SK-N-SH (cell line): ENCODE measurements around the gene BRCA2. TPM values are rescaled to one million over a fixed set of nuclear protein-coding genes. Genes with fewer than 3 reads are reported as not detected.

ENCODE experiments used
- CTCF ChIA-PET: fragments of 300-600, 350-600 bp; formaldehyde crosslinking; extraction: SDS; loops from one replicate; lab custom pipeline; 2021; lab: Yijun Ruan, JAX
- POLR2A ChIA-PET: fragments of 350-600 bp; sonication (Branson Sonifier 250); formaldehyde crosslinking; extraction: SDS; loops from one replicate; lab custom pipeline; 2020; ENCODE audit warnings: antibody characterized with exemption, inconsistent platforms; lab: Yijun Ruan, JAX
- DNase-seq: peaks from one replicate; pipeline ENCODE4 v3.0.0; 2012
- H2AFZ ChIP-seq: fragments of 200-600 bp; sonication (generic); 2 replicates; pipeline ENCODE4 v1.8.1; 2016; ENCODE audit warnings: antibody characterized with exemption, mild to moderate bottlenecking, low read depth
- H3F3A ChIP-seq: fragments of 200-600 bp; sonication (generic); replicated peaks from 2 replicates; pipeline ENCODE3; 2016; ENCODE audit warnings: antibody characterized with exemption, mild to moderate bottlenecking; ENCODE audit not compliant: insufficient read depth
- H3K27ac ChIP-seq, 2 experiments: fragments of 200-500 bp in 1 of 2; fragments of 200-600 bp in 1 of 2; sonication (Bioruptor generic) in 1 of 2; sonication (generic), shearing (Covaris generic) in 1 of 2; 2 replicates each; pipeline versions ENCODE4 v1.5.1 to v1.6.1; 2014 to 2016; ENCODE audit warnings: low read depth in 2 of 2, inconsistent platforms in 1 of 2, low read length in 1 of 2, mild to moderate bottlenecking in 1 of 2, mixed read lengths in 1 of 2
- H3K27me3 ChIP-seq: fragments of 200-600 bp; sonication (generic), shearing (Covaris generic); 2 replicates; pipeline ENCODE4 v1.6.1; 2016; ENCODE audit warnings: mixed run types; ENCODE audit not compliant: insufficient read depth
- H3K36me3 ChIP-seq, 2 experiments: fragments of 200-500 bp in 1 of 2; fragments of 200-600 bp in 1 of 2; sonication (Bioruptor generic) in 1 of 2; sonication (generic) in 1 of 2; replicated peaks in 1 of 2; 2 replicates each; pipeline versions ENCODE3 to v1.5.1; 2014 to 2016; ENCODE audit warnings: low read length in 1 of 2, mild to moderate bottlenecking in 1 of 2; ENCODE audit not compliant: insufficient read depth in 2 of 2, control insufficient read depth in 1 of 2
- H3K4me1 ChIP-seq, 2 experiments: fragments of 200-500 bp in 1 of 2; fragments of 200-600 bp in 1 of 2; sonication (Bioruptor generic) in 1 of 2; sonication (generic), shearing (Covaris generic) in 1 of 2; 2 replicates each; pipeline versions ENCODE4 v1.5.1 to v1.6.1; 2014 to 2016; ENCODE audit warnings: low read depth in 1 of 2, low read length in 1 of 2, mixed run types in 1 of 2; ENCODE audit not compliant: insufficient read depth in 2 of 2, control insufficient read depth in 1 of 2
- H3K4me2 ChIP-seq: fragments of 200-600 bp; sonication (generic), shearing (Covaris generic); 2 replicates; pipeline ENCODE4 v1.6.1; 2017; ENCODE audit warnings: mixed run types
- H3K4me3 ChIP-seq, 2 experiments: fragments of 200-500 bp in 1 of 2; fragments of 200-600 bp in 1 of 2; sonication (Bioruptor generic) in 1 of 2; sonication (generic), shearing (Covaris generic) in 1 of 2; 2 replicates each; pipeline versions ENCODE4 v1.5.1 to v1.8.1; 2014 to 2016; ENCODE audit warnings: low read depth in 2 of 2, inconsistent platforms in 1 of 2, low read length in 1 of 2, mild to moderate bottlenecking in 1 of 2, mixed read lengths in 1 of 2, moderate library complexity in 1 of 2
- H3K79me2 ChIP-seq: fragments of 200-600 bp; sonication (generic); 2 replicates; pipeline ENCODE4 v1.8.1; 2017; ENCODE audit warnings: mild to moderate bottlenecking; ENCODE audit not compliant: insufficient read depth
- H3K9ac ChIP-seq: fragments of 200-600 bp; sonication (generic); 2 replicates; pipeline ENCODE4 v1.6.1; 2017; ENCODE audit warnings: mixed run types
- H3K9me2 ChIP-seq: fragments of 200-600 bp; sonication (generic); 2 replicates; pipeline ENCODE4 v1.6.1; 2017; ENCODE audit warnings: mixed run types
- H3K9me3 ChIP-seq: fragments of 200-600 bp; sonication (generic); 2 replicates; pipeline ENCODE4 v1.6.1; 2017; ENCODE audit warnings: mixed run types, mild to moderate bottlenecking, moderate library complexity
- H4K20me1 ChIP-seq: fragments of 200-600 bp; sonication (generic); 2 replicates; pipeline ENCODE4 v1.6.1; 2017; ENCODE audit warnings: mild to moderate bottlenecking, mixed run types; ENCODE audit not compliant: insufficient read depth
- FOSL2 ChIP-seq: IDR thresholded peaks from 2 replicates; pipeline ENCODE4 v1.4.0; 2012; ENCODE audit warnings: low read depth, mild to moderate bottlenecking, moderate library complexity, borderline replicate concordance
- FOXM1 ChIP-seq: IDR thresholded peaks from 2 replicates; pipeline ENCODE4 v1.4.0; 2012; ENCODE audit warnings: low read depth, mild to moderate bottlenecking
- GATA2 ChIP-seq: sonication (generic); formaldehyde crosslinking; IDR thresholded peaks from 2 replicates; pipeline ENCODE4 v1.5.0; 2020; ENCODE audit warnings: mild to moderate bottlenecking, missing genetic modification reagents
- IRF3 ChIP-seq: fragments of 150-350 bp; IDR thresholded peaks from 2 replicates; pipeline ENCODE4 v1.6.1; 2016; ENCODE audit warnings: mild to moderate bottlenecking, low read depth, low read length
- JUND ChIP-seq: IDR thresholded peaks from 2 replicates; pipeline ENCODE4 v1.4.0; 2012
- POLR2AphosphoS5 ChIP-seq: IDR thresholded peaks from 2 replicates; pipeline ENCODE4 v1.6.1; 2012; ENCODE audit warnings: low read depth, low read length
- RAD21 ChIP-seq: IDR thresholded peaks from 2 replicates; pipeline ENCODE4 v1.6.1; 2012; ENCODE audit warnings: mild to moderate bottlenecking, low read length
- SMC3 ChIP-seq: IDR thresholded peaks from 2 replicates; pipeline ENCODE4 v1.6.1; 2012; ENCODE audit warnings: low read depth, low read length, improper control_type of control experiment
- TEAD4 ChIP-seq: IDR thresholded peaks from 2 replicates; pipeline ENCODE4 v1.4.0; 2012; ENCODE audit warnings: mild to moderate bottlenecking, borderline replicate concordance; ENCODE audit not compliant: insufficient read depth
- USF1 ChIP-seq: IDR thresholded peaks from 2 replicates; pipeline ENCODE4 v1.4.0; 2012; ENCODE audit warnings: low read depth, borderline replicate concordance
- YY1 ChIP-seq: IDR thresholded peaks from 2 replicates; pipeline ENCODE4 v1.4.0; 2012; ENCODE audit warnings: low read depth, mild to moderate bottlenecking
- WGBS: methylation state at CpG from one replicate; pipeline ENCODE4 v1.1.6; 2017; ENCODE audit warnings: low lambda C conversion rate; 5-methylcytosine and 5-hydroxymethylcytosine counted together
- polyA plus RNA-seq, 3 experiments: library from polyadenylated mRNA; depleted of rRNA; stranded (reverse); fragments of >200 nt; gene quantifications; 2 replicates each; pipeline ENCODE4 v1.2.3, GENCODE V29; 2012
- TF ChIP-seq, protein P1 (sequence below): fragments of 200-600 bp; sonication (generic); IDR thresholded peaks from 2 replicates; pipeline ENCODE4 v1.6.1; 2017; ENCODE audit warnings: antibody characterized with exemption, mild to moderate bottlenecking, moderate library complexity
- TF ChIP-seq, protein P2 (sequence below): IDR thresholded peaks from 2 replicates; pipeline ENCODE4 v1.6.1; 2012; ENCODE audit warnings: mild to moderate bottlenecking, low read depth, low read length, moderate library complexity

The BRCA2 gene
- polyA plus RNA-seq, 1 of the 3 experiments (the other 2 are of a cell fraction): 1.6 TPM

DNA sequence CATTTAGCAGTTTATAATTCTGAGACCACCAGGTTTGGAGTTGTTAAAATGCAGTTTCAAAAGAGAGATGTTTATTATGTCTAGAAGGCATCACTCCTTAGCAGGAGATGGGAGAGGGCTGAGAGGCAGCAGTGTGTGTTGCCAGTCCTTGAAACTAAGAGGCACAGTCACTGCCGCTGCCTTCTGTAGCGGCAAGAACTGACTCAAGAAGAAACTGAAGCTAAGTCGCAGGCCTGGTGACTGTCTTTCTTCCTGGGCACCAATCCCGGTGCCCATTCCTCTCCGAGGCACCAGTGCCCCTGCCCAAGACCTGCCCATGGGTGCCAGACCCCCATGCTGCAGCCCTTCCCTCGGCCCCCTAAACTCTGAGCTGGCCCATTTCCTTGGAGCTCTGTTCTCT, 92.5 kb downstream of the BRCA2 start (continued):
- TF ChIP-seq IRF3 (no peak), YY1 (no peak), SMC3 (no peak), FOSL2 (no peak), RAD21 (no peak), POLR2AphosphoS5 (no peak)
- TF ChIP-seq, protein P1, sequence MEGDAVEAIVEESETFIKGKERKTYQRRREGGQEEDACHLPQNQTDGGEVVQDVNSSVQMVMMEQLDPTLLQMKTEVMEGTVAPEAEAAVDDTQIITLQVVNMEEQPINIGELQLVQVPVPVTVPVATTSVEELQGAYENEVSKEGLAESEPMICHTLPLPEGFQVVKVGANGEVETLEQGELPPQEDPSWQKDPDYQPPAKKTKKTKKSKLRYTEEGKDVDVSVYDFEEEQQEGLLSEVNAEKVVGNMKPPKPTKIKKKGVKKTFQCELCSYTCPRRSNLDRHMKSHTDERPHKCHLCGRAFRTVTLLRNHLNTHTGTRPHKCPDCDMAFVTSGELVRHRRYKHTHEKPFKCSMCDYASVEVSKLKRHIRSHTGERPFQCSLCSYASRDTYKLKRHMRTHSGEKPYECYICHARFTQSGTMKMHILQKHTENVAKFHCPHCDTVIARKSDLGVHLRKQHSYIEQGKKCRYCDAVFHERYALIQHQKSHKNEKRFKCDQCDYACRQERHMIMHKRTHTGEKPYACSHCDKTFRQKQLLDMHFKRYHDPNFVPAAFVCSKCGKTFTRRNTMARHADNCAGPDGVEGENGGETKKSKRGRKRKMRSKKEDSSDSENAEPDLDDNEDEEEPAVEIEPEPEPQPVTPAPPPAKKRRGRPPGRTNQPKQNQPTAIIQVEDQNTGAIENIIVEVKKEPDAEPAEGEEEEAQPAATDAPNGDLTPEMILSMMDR: no peak
- TF ChIP-seq, protein P2, sequence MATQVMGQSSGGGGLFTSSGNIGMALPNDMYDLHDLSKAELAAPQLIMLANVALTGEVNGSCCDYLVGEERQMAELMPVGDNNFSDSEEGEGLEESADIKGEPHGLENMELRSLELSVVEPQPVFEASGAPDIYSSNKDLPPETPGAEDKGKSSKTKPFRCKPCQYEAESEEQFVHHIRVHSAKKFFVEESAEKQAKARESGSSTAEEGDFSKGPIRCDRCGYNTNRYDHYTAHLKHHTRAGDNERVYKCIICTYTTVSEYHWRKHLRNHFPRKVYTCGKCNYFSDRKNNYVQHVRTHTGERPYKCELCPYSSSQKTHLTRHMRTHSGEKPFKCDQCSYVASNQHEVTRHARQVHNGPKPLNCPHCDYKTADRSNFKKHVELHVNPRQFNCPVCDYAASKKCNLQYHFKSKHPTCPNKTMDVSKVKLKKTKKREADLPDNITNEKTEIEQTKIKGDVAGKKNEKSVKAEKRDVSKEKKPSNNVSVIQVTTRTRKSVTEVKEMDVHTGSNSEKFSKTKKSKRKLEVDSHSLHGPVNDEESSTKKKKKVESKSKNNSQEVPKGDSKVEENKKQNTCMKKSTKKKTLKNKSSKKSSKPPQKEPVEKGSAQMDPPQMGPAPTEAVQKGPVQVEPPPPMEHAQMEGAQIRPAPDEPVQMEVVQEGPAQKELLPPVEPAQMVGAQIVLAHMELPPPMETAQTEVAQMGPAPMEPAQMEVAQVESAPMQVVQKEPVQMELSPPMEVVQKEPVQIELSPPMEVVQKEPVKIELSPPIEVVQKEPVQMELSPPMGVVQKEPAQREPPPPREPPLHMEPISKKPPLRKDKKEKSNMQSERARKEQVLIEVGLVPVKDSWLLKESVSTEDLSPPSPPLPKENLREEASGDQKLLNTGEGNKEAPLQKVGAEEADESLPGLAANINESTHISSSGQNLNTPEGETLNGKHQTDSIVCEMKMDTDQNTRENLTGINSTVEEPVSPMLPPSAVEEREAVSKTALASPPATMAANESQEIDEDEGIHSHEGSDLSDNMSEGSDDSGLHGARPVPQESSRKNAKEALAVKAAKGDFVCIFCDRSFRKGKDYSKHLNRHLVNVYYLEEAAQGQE: no peak

GRCh38 chr13:32408296-32409000, 93.1 kb downstream of the BRCA2 start:
- Histone ChIP-seq H4K20me1 (no peaks in the 10 kb centered on the region), H3K9me2 (no peaks in the 10 kb centered on the region), H3K4me1 (no peaks in the 10 kb centered on the region; a peak in 1 of 4 replicates), H3K4me3 (no peak overlapping the region), H3K9ac (no peak overlapping the region), H3K4me2 (no peak overlapping the region), H3K27me3 (no peaks in the 10 kb centered on the region), H3K79me2 (no peaks in the 10 kb centered on the region), H2AFZ (no peak overlapping the region), H3K9me3 (no peaks in the 10 kb centered on the region), H3K36me3 (no peaks in the 10 kb centered on the region), H3F3A (no peaks in the 10 kb centered on the region), H3K27ac (no peak overlapping the region)
- WGBS: 90% methylated on average over 9 of the region's 9 CpGs
- no peak for DNase-seq
- CTCF ChIA-PET: no interaction called here
- POLR2A ChIA-PET: no interaction called here
- no peak for TF ChIP-seq GATA2 (CRISPR knock-in tag)
- no peak for TF ChIP-seq POLR2AphosphoS5
- TF ChIP-seq USF1: no peak
- TF ChIP-seq RAD21: no peak
- no peak for TF ChIP-seq FOXM1
- TF ChIP-seq JUND: no peak
- TF ChIP-seq TEAD4: no peak
